Esophagus muscularis mucosa (tissue), 4 donors: ENCODE data around the gene ABCC10. TPM values are rescaled to one million over a fixed set of nuclear protein-coding genes. Genes with fewer than 3 reads are reported as not detected.
"Not testable (repeated sequence)": the region's sequence is repeated elsewhere in the genome, so short reads cannot be mapped to it uniquely, and the experiment has no call there.

Source experiments
- DNase-seq: peaks from one replicate; pipeline ENCODE4 v3.0.0-alpha.2; 2017; ENCODE audit errors: extremely low spot score
- H3K27ac ChIP-seq, 4 donors: fragments of 200-600 bp; sonication (generic); replicated peaks in 1 of 4; 1 replicate in 3 of 4; 2 replicates in 1 of 4; pipeline ENCODE4 v1.5.1; 2016 to 2019; ENCODE audit warnings: mild to moderate bottlenecking in 1 of 4
- H3K27me3 ChIP-seq, 4 donors: fragments of 200-600 bp; sonication (generic); one replicate each; pipeline versions ENCODE4 v1.5.1 to v1.6.0; 2016 to 2019
- H3K36me3 ChIP-seq, 4 donors: fragments of 200-600 bp; sonication (generic); one replicate each; pipeline ENCODE4 v1.5.1; 2016 to 2019
- H3K4me1 ChIP-seq, 4 donors: fragments of 200-600 bp; sonication (generic); one replicate each; pipeline ENCODE4 v1.5.1; 2016 to 2019
- H3K4me3 ChIP-seq, 4 donors: fragments of 200-600 bp; sonication (generic); 1 replicate in 2 of 4; 2 replicates in 2 of 4; pipeline ENCODE4 v1.5.1; 2016 to 2019; ENCODE audit warnings: mild to moderate bottlenecking in 4 of 4, moderate library complexity in 1 of 4
- H3K9me3 ChIP-seq, 4 donors: fragments of 200-600 bp; sonication (generic); 1 replicate in 3 of 4; 2 replicates in 1 of 4; pipeline ENCODE4 v1.5.1; 2016 to 2019
- EP300 ChIP-seq: sonication (generic); formaldehyde crosslinking; IDR thresholded peaks from one replicate; pipeline ENCODE4 v1.6.1; 2017; ENCODE audit warnings: antibody characterized with exemption
- POLR2A ChIP-seq: fragments of 450-650 bp; IDR thresholded peaks from one replicate; pipeline ENCODE4 v1.6.1; 2017; ENCODE audit warnings: antibody characterized with exemption, moderate library complexity, mild to moderate bottlenecking, low read depth
- POLR2AphosphoS5 ChIP-seq, 2 donors: sonication (generic); formaldehyde crosslinking; IDR thresholded peaks; one replicate each; pipeline ENCODE4 v1.6.1; 2017; ENCODE audit warnings: antibody characterized with exemption in 2 of 2
- WGBS: methylation state at CpG from one replicate; pipeline ENCODE4 v1.1.5; 2018; 5-methylcytosine and 5-hydroxymethylcytosine counted together
- intact Hi-C: fragments of 100-400 bp; cut with DNase I; formaldehyde crosslinking; loops from one replicate; pipeline ENCODE4 v1.15.1; 2023
- total RNA-seq, 4 donors: library from RNA; depleted of rRNA; stranded (reverse); fragments of >200 nt; gene quantifications; one replicate each; pipeline versions ENCODE4 v1.1.0 to v1.2.1, GENCODE V29; 2016
- TF ChIP-seq, protein P1 (sequence below), 3 experiments: fragments of 200-600 bp in 2 of 3; fragments of 450-650 bp in 1 of 3; sonication (generic) in 2 of 3; IDR thresholded peaks; one replicate each; pipeline ENCODE4 v1.5.1; 2017 to 2019; ENCODE audit warnings: antibody characterized with exemption in 3 of 3, mild to moderate bottlenecking in 2 of 3, moderate library complexity in 1 of 3

The ABCC10 gene
- total RNA-seq, 4 donors from 2014 or later, result 7.6 to 19.4 (median 12.5) TPM

DNA sequence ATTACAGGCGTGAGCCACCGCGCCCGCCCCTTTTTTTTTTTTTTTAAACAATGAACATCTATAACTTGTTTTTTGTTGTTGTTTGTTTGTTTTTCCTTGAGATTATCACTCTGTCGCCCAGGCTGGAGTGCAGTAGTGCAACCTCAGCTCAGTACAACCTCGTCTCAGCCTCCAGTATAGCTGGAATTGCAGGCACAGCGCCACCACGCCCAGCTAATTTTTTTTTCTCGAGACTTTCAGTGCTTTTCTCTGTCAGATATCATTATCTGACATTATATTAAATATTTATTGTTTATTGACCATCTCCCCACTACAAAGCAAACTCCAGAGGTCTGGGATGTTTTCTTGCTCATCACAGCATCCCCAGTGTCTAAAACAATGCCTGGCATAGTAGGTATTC is 30.3 kb downstream of the ABCC10 start:
- intact Hi-C loops, result loop anchor here (5.0 kb wide), 1 partner anchor 40 kb away; no protein-coding TSS in a partner anchor
- Histone ChIP-seq H3K4me1 (peaks cover 3 to 22% (median 20%) of the 10 kb centered on the region in 4 donors), H3K36me3 (peaks cover 0 to 8% (median 3%) of the 10 kb centered on the region in 4 donors), H3K4me3 (no peak overlapping the region), H3K27ac (no peak overlapping the region), H3K9me3 (no peaks in the 10 kb centered on the region), H3K27me3 (peaks cover 0 to 77% (median 20%) of the 10 kb centered on the region in 4 donors)
- 58% methylated on average over 9 of the region's 9 CpGs for WGBS
- TF ChIP-seq POLR2AphosphoS5 (IDR thresholded peaks at IDR 0.05) (no peak), EP300 (no peak), POLR2A (no peak)
- TF ChIP-seq, protein P1, sequence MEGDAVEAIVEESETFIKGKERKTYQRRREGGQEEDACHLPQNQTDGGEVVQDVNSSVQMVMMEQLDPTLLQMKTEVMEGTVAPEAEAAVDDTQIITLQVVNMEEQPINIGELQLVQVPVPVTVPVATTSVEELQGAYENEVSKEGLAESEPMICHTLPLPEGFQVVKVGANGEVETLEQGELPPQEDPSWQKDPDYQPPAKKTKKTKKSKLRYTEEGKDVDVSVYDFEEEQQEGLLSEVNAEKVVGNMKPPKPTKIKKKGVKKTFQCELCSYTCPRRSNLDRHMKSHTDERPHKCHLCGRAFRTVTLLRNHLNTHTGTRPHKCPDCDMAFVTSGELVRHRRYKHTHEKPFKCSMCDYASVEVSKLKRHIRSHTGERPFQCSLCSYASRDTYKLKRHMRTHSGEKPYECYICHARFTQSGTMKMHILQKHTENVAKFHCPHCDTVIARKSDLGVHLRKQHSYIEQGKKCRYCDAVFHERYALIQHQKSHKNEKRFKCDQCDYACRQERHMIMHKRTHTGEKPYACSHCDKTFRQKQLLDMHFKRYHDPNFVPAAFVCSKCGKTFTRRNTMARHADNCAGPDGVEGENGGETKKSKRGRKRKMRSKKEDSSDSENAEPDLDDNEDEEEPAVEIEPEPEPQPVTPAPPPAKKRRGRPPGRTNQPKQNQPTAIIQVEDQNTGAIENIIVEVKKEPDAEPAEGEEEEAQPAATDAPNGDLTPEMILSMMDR (IDR thresholded peaks at IDR 0.05), result no peak
- no peak for DNase-seq

DNA sequence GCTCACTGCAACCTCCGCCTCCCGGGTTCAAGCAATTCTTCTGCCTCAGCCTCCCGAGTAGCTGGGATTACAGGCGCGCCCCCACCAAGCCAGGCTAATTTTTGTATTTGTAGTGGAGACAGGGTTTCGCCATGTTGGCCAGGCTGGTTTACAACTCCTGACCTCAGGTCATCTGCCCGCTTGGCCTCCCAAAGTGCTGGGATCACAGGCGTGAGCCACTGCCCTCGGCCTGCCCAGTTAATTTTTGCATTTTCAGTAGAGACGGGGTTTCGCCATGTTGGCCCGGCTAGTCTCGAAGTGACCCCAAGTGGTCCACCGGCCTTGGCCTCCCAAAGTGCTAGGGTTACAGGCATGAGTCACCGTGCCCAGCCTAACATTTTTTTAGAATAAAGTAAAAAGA is 30.8 kb downstream of the ABCC10 start:
- intact Hi-C loops, result loop anchor here (5.0 kb wide), 1 partner anchor 39 kb away; no protein-coding TSS in a partner anchor

DNA sequence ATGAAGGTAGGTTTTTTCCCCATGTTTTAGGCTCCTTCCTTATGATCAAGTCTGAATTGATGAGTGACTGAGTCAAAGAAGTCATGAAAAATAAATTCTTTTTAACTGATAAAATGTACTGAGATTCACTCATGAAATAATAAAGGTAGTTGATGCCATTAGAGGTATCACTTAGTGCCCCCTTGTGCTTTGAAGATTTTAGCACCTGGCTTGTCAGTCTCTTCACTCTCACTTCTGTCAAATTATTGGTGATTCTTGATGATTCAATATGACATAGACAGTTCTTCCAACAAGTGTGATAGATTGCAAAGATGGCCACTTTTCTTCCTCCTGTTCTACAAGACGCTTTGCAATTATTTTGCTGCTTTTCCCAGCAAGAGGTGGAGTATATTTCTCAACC is 32.2 kb downstream of the ABCC10 start:
- H3K36me3 ChIP-seq, result no peaks in the 10 kb centered on the region
- WGBS, result 65% methylated on average over 1 of the region's 1 CpG
- peaks cover 0 to 17% (median 16%) of the 10 kb centered on the region in 4 donors for H3K4me1 ChIP-seq
- intact Hi-C loops, result loop anchor here (5.0 kb wide), 1 partner anchor 38 kb away; no protein-coding TSS in a partner anchor
- no peaks in the 10 kb centered on the region for H3K9me3 ChIP-seq
- H3K27ac ChIP-seq, result no peak overlapping the region
- no peak overlapping the region for H3K4me3 ChIP-seq
- TF ChIP-seq POLR2A (no peak), EP300 (no peak), POLR2AphosphoS5 (IDR thresholded peaks at IDR 0.05) (no peak)
- TF ChIP-seq, protein P1 (IDR thresholded peaks at IDR 0.05), result no peak
- no peak for DNase-seq
- peaks cover 0 to 92% (median 20%) of the 10 kb centered on the region in 4 donors for H3K27me3 ChIP-seq

More for the DNA sequence above, 30.8 kb downstream of the ABCC10 start:
- H3K36me3 ChIP-seq, DNase-seq, H3K4me3 ChIP-seq, H3K9me3 ChIP-seq, H3K27ac ChIP-seq: not testable (repeated sequence)
- WGBS, result 95% methylated on average over 15 of the region's 15 CpGs
- H3K4me1 ChIP-seq, result peaks cover 3 to 22% (median 20%) of the 10 kb centered on the region in 4 donors
- peaks cover 0 to 82% (median 20%) of the 10 kb centered on the region in 4 donors for H3K27me3 ChIP-seq

DNA sequence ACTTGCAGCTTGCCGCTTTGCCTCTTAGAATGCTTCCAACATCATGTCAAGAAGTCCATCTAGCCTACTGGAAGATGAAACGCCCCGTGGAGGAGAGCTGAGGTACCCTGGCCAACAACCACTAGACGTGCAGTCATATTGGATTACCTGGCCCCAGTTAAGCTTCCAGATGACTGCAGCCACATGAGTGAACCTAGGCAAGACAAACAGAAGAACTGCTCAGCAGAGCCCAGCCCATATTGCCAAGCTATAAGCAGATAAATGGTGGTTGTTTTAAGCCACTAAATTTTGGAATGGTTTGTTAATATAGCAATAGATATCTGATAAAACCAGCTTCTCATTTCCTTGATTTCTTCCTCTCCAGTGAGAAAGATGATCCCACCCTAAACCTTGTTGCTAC is 32.7 kb downstream of the ABCC10 start:
- WGBS, result 75% methylated on average over 4 of the region's 4 CpGs
- Histone ChIP-seq H3K9me3 (no peaks in the 10 kb centered on the region), H3K4me1 (peaks cover 0 to 12% (median 11%) of the 10 kb centered on the region in 4 donors), H3K4me3 (no peak overlapping the region), H3K36me3 (no peaks in the 10 kb centered on the region), H3K27me3 (peaks cover 0 to 92% (median 18%) of the 10 kb centered on the region in 4 donors), H3K27ac (no peak overlapping the region)
- TF ChIP-seq POLR2A (no peak), EP300 (no peak), POLR2AphosphoS5 (IDR thresholded peaks at IDR 0.05) (no peak)
- TF ChIP-seq, protein P1 (IDR thresholded peaks at IDR 0.05), result no peak
- no peak for DNase-seq
- intact Hi-C loops, result no loop called here

DNA sequence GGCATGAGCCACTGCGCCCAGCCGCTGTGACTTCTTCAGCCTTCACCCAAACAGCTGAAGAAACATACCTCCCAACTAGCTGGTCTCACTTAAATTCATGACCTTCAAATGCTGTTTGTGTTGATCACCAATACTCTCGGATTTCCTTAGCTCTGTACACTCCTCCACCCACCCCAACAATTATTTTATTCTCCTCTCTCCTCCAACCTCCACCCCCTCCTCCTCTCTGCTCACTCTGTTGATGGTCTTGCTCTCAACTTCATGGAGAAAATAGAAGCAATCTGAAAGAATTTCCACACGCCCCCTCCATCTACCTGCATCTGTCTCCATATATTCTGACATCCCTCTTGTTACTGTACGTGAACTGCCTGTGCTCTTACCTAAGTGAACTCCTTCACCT is 34.6 kb downstream of the ABCC10 start:
- H3K4me1 ChIP-seq, result no peaks in the 10 kb centered on the region
- no peak for DNase-seq
- no peak overlapping the region for H3K27ac ChIP-seq
- TF ChIP-seq POLR2AphosphoS5 (IDR thresholded peaks at IDR 0.05), result no peak
- TF ChIP-seq, protein P1 (IDR thresholded peaks at IDR 0.05), result no peak
- TF ChIP-seq EP300, result no peak
- no peak for TF ChIP-seq POLR2A
- H3K36me3 ChIP-seq, result no peaks in the 10 kb centered on the region
- intact Hi-C loops, result no loop called here
- no peak overlapping the region for H3K4me3 ChIP-seq
- WGBS, result 70% methylated on average over 5 of the region's 5 CpGs
- no peaks in the 10 kb centered on the region for H3K9me3 ChIP-seq
- peaks cover 0 to 90% (median 4%) of the 10 kb centered on the region in 4 donors for H3K27me3 ChIP-seq
